Left forelimb (tissue), 1 donor: ENCODE measurements around the gene ATP13A3.
A peak's percentile ranks its signal among the peaks of the same experiment; 100 is the strongest.

Experiments used
- DNase-seq: peaks from one replicate; pipeline ENCODE4 v3.0.0-alpha.2; 2018; ENCODE audit warnings: low spot score

ATP13A3 gene

GRCh38 chr3:194392576-194392975, 94.2 kb downstream of the ATP13A3 start:
- no peak for DNase-seq

GRCh38 chr3:194390835-194391234, 96.0 kb downstream of the ATP13A3 start:
- DNase-seq = no peak

- no peak for DNase-seq
Observed at GRCh38 chr3:194389269-194389668, 97.5 kb downstream of the ATP13A3 start.

DNA sequence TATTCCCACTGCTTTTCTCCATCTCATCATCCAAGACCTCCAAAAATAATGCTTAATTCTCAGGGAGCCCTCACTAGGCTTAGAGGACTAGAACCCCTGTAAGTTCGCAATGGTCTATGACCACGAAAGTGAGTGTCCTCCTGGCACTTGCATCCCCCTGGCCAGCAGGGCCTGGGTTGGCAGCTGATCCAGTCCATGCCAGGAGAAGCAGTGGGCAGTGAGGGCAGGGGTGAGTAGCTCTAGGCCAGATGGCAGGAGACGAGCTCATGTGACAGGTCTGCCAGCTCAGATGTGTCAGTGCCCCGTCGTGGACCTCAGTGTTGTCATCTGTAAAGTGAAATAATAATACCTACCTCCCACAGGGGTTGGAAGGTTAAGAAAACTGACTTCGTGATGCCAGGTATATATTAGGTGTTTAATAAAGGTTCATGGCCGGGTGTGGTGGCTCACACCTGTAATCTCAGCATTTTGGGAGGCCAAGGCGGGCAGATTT, 98.8 kb downstream of the ATP13A3 start:
- peak; percentile 17 for DNase-seq

DNA sequence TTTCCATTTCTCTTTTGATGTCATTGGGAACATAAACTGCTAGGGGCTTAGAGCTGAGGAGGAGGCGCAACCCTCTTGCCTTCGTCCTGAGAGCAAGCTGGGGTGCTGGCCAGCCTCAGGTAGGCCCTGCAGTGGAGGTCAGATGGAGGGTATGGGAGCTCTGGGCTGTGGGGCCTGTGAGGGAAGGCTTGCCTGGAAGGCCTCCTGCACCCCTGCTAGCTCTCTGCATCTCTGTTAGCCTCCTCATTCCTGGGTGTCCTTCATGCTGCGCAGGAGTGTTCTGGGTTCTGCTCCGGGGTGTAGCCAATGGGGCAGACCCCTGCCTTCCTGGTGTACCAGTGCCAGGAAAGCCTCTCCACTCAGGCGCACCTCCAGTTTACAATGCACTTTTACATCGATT, 99.5 kb downstream of the ATP13A3 start:
- peak; percentile 11 for DNase-seq

DNA sequence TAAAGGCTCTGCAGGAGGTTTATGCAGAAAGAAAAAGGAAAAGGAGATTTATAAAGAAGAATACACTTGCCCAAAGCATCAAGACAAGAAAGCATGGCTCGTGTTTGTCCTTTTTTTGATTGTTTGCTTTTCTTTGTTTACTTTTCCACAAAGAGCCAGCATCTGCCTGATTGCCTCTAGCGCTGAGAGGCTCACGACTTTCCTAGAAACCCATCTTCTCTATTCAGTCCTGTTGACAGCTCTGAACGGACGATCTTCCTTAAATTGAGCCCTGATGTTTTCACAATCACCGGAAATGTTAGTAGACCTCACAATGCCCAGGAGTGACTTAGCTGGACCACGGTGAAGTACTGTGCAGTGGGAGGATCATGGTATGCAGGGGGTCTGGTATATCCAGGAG, 100.2 kb downstream of the ATP13A3 start:
- DNase-seq = peak; percentile 4

GRCh38 chr3:194386066-194386465, 100.7 kb downstream of the ATP13A3 start:
- peak; percentile 38 for DNase-seq

DNA sequence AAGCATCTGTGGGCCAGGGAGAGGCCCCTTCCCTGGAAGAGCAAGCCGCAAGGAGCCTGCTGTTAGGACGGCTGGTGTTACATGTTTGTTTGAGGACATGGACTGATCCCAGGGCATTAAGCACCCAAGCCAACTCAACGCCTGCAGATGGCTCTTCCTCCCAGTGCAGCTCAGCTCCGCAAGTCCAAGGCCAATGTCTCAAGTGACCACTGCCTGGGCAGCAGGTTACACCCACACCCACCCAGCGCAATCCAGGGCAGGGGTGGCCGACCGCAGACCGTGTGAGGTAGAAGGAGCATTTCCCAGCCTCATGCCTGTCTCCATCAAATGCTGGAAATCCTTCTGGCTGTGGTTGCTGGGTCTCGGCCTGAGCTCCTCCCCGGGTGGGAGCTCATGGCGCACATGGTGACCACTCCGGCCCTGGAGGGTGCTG, 102.2 kb downstream of the ATP13A3 start:
- DNase-seq = peak; percentile 55

DNA sequence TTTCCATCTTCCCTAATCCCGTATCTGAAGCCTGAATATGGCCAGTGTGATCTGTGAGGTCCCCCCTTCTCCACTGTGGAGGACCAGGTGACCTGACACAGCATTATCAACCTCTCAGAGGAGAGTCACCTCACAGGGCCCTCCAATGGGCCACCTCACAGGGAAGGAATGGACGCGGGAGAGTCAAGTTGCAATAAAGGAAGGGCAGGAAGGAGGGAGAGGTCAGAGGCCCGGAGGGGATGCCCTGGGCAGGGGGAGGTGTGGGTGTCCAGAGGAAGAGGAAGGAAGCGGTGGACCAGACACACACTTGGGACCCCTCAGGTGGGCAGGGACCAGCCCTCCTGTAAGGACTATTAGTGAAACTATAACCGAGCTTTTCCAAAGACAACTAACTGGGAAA, 102.6 kb downstream of the ATP13A3 start:
- peak; percentile 38 for DNase-seq

GRCh38 chr3:194383276-194383940, 103.4 kb downstream of the ATP13A3 start:
- DNase-seq = peak; percentile 55

GRCh38 chr3:194382892-194383223, 103.9 kb downstream of the ATP13A3 start:
- DNase-seq = peak; percentile 33

- DNase-seq = peak; percentile 53
Observed at GRCh38 chr3:194382196-194382891, 104.5 kb downstream of the ATP13A3 start.

DNA sequence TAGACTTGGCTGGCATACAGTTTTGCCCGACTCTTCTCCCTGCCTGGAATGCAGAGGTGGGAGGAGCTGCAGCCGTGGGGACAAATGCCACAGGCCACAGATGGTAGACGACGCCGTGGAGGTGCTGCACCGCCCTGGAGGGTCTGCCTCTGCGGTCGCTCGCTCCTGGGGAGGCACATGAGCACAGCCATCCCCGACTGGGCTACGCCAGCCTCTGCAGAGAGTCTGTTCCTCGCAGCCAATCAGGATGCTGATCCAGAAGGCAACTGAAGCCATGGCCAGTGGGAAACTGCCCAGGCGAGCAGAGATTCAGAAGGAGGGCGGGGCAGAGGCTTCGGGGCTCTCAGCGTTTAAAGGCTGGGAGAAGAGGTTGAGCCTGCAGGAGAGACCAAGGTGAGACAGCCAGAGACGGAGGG, 105.3 kb downstream of the ATP13A3 start:
- DNase-seq = no peak

- DNase-seq = no peak
Observed at GRCh38 chr3:194380326-194380725, 106.5 kb downstream of the ATP13A3 start.

DNA sequence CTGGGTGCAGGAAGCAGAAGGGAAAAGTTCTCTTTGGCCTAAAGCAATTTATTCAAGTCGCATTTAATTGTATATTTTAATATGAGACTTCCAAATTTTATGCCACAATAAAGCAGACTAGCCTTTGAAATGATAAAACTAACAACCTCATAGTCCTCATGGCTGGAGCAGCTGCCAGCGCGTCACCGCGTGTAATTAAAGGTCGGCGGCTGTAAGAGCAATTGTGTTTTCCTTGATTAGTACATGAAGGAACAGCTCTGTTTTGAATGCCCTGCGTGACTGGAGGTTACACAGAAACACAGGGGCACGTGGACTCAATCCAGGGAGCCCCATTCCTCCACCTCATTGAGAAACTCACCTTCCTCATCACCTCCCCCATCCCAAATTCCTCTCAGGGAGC, 107.2 kb downstream of the ATP13A3 start:
- no peak for DNase-seq

DNA sequence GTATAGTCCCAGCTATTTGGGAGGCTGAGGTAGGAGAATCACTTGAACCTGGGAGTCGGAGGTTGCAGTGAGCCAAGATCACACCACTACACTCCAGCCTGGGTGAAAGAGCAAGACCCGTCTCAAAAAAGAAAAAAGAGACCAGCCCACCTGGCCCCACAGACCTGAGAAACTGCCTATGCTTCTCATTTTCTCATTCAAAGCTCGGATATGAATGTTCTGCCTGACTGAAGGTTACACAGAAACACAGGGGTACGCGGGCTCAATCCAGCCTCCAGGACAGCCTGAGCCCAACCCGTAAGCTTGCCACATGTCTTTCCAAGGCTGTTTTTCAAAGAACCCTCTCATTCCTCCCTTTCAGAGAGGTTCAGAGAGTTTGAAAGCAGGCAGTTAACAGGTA, 107.6 kb downstream of the ATP13A3 start:
- DNase-seq = no peak

DNA sequence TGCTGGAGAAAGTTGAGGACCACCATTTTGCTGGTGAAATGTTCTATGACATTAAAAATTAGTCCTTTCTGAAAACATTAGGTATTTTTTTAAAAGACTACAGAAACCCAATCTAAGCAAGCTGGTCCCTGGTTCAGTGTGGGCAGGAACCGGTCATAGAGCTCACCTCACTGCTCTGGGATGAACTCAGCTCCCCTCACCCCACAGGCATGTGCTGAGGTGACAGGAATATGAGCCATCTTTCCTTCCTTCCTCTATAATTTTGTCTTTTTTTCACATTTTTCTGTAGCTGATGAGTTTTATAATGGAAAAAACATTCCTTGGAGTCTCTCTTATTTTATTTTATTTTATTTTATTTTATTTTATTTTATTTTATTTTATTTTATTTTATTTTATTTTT, 109.1 kb downstream of the ATP13A3 start:
- no peak for DNase-seq

- DNase-seq = no peak
Observed at GRCh38 chr3:194376241-194376560, 110.6 kb downstream of the ATP13A3 start.

DNA sequence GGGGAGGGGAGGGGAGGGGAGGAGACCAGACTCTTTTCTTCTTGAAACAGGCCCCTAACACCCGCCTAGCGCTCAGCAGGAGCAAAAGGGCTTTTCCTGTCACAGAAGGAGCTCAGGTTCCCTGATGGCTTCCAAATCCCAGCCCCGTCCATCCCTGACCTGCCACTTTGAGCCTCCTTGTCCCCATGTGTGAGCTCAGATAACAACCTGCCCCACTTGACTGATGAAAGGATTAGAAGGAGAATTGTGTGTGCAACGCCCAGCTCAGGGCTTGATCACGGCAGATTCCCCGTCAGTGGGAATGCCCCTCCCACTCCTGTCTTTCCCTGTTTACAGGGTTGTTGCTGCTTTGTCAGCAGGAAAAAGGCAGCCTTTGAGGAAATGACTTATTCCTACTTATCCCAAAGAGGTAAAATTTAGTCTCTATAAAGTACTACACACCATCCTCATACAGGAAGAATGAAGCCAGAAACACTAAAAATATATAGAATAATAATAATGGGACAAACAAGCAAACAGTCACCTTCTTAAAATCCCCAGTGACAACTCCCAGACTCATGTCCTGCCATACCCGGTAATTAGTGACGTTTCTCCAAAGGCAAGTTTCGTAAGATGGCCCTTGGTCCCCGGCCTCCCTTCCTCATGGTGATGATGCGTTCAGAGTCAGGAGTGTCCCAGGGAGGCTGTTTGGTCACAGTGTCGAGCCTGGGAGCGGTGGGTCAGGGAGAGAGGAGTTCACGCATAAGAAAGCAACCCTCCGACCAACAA, 111.1 kb downstream of the ATP13A3 start:
- no peak for DNase-seq

DNA sequence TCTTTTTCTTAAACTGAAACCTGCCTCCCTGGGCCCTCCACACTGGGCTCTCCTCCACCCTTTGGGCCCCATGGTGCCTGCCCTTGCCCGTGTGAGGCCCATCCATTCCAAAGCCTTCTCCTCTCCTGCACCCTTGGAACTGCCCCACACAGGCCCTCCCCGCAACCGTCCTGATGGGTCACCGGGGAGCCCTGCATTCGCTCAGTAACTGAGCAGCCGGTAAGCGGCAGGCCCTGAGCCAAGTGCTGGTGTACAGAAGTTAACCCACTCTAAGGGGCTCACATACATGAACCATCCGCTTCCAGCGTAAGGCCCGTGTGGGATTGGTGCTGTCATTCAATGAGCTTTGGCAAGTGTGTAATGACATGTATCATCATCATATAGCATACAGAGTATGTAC, 111.9 kb downstream of the ATP13A3 start:
- DNase-seq = no peak

DNA sequence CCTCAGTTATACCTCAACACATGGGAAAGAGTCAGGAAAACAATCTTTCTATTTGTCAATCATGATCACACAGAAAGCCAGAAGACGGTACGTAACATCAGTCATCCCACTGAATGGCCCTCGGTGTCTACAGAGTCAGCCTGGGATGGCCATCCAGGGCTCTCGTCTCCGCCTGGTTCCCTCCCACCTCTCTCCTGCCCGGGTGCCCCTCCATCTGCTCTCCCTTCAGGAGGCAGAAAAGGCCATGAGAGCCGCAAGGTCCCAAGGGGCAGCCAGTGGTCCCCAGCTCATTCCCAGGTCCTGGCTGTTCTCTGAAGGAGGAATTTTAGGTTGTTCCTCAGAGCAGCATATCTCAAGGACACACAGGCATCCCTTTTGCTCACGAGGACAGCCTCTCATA, 112.9 kb downstream of the ATP13A3 start:
- no peak for DNase-seq

DNA sequence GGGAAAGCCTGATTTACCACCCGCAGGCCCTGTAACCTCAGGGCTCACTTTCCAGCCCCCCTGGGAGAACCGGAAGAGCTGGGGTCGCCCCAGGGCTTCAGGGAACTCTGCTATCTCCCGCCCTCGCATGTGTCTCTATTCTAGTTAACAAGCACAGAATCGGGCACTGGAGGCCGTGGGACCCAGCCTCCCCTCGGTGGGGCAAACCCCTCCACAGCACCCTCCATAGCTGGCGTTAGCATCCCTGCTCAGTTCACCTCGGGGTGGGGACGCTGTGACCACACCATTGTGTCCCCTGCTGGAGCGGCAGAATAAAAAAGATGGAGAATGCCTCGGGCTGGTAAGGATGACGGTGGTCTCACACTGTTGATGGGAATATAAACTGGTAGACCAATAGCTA, 113.8 kb downstream of the ATP13A3 start:
- DNase-seq = no peak

- no peak for DNase-seq
Observed at GRCh38 chr3:194370753-194371152, 116.0 kb downstream of the ATP13A3 start.
